Suppressor macrophage (primary cell): ENCODE data around the gene MTCL1.

Experiments used
- DNase-seq, 4 experiments: peaks; one replicate each; pipeline ENCODE4 v3.0.0-alpha.2; 2020 to 2022

MTCL1 gene

DNA sequence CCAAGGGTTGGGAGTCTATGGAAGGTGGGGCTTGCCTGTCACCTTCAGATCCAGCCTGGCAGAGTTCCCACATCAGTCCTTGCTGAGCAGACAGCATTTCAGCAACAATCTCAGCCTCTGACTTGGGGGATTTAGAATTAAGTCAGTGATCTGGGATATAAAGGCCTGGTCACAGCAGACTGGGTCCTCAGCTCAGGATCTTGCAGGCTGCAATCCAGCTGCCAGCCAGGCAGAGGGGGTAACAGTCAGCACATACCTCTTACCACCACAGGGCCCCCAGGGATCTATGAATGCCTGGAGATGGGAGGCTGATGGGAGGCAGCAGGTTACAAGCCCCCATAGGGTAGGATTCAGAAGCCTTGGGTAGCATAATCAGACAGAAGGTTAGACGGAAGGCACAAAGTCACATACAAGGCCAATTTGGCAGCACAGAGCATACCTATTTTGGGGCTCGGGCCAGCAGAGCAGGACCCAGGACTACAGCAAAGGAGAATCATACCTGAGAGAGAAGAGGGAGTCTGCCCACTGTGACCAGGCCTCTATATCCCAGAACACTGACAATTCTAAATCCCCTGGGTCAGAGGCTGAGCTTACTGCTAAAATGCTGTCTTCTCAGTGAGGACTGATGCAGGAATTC is 163.5 kb downstream of the MTCL1 start:
- DNase-seq = no peak

- no peak for DNase-seq
These were observed 164.3 kb downstream of the MTCL1 start for GRCh38 chr18:8869696-8870095.

DNA sequence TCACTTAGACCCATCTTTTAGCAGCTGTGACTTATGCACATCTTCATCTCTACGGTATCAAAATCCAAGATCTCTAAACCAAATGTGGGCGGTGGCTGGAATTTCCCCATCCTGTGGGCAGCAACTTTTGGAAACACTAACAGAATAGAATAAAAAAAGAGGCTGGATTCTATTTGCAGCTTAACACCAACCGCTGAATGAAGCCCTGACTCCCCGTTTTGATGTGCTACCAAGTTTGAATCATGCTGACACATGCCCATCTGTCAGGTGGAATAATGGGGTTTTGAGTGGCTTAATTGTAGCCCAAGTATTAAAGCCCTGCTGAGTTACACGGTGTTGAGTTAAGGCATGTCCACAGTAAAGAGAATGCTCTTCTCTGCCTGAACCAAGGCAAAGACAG is 165.2 kb downstream of the MTCL1 start:
- DNase-seq = no peak

GRCh38 chr18:8871489-8871888 is 166.1 kb downstream of the MTCL1 start:
- no peak for DNase-seq

- DNase-seq = no peak
These were observed 169.5 kb downstream of the MTCL1 start for GRCh38 chr18:8874872-8875271.

- no peak for DNase-seq
These were observed 171.5 kb downstream of the MTCL1 start for GRCh38 chr18:8876887-8877286.

GRCh38 chr18:8881103-8881502 is 175.7 kb downstream of the MTCL1 start:
- DNase-seq = no peak
